SU-DHL-6 (cell line): ENCODE measurements around the gene ZIC3.

Experiments
- H2AFZ ChIP-seq: fragments of 200-600 bp; sonication (generic); 2 replicates; pipeline ENCODE4 v1.6.1; 2014; ENCODE audit warnings: low read depth, mild to moderate bottlenecking, moderate library complexity, mixed read lengths, antibody characterized with exemption, low read length; ENCODE audit not compliant: severe bottlenecking
- H3F3A ChIP-seq: fragments of 200-600 bp; shearing (Covaris generic); 2 replicates; pipeline ENCODE4 v1.6.0; 2016; ENCODE audit warnings: antibody characterized with exemption, mild to moderate bottlenecking; ENCODE audit not compliant: insufficient read depth
- H3K27ac ChIP-seq: fragments of 200-600 bp; sonication (generic); 2 replicates; pipeline ENCODE4 v1.5.1; 2016; ENCODE audit warnings: low read depth, mild to moderate bottlenecking, low read length, moderate library complexity, mixed read lengths
- H3K27me3 ChIP-seq: fragments of 200-600 bp; sonication (generic), shearing (Covaris generic); 2 replicates; pipeline ENCODE4 v1.6.0; 2014; ENCODE audit warnings: mild to moderate bottlenecking, low read length
- H3K36me3 ChIP-seq: fragments of 200-600 bp; sonication (generic); 2 replicates; pipeline ENCODE4 v1.6.1; 2014; ENCODE audit warnings: mild to moderate bottlenecking, low read length, mixed read lengths
- H3K4me2 ChIP-seq: fragments of 300-600, 200-600 bp; shearing (Covaris generic), sonication (generic); 2 replicates; pipeline ENCODE4 v1.6.0; 2014; ENCODE audit warnings: low read length, low read depth, mild to moderate bottlenecking; ENCODE audit not compliant: poor library complexity, severe bottlenecking
- H3K4me3 ChIP-seq: fragments of 200-600 bp; sonication (generic); 2 replicates; pipeline ENCODE4 v1.5.1; 2014; ENCODE audit warnings: antibody characterized with exemption, low read length, mild to moderate bottlenecking, mixed read lengths; ENCODE audit not compliant: insufficient read depth, poor library complexity, severe bottlenecking
- H3K79me2 ChIP-seq: fragments of 200-600 bp; sonication (generic); 2 replicates; pipeline ENCODE4 v1.6.1; 2014; ENCODE audit warnings: mild to moderate bottlenecking, low read length, moderate library complexity; ENCODE audit not compliant: insufficient read depth
- H3K9ac ChIP-seq: fragments of 200-600 bp; sonication (generic); 2 replicates; pipeline ENCODE4 v1.7.0; 2014; ENCODE audit warnings: mild to moderate bottlenecking, low read length
- H3K9me2 ChIP-seq: fragments of 200-600 bp; sonication (generic); replicated peaks from 2 replicates; pipeline ENCODE4 v1.6.1; 2014; ENCODE audit warnings: low read length; ENCODE audit not compliant: insufficient read depth
- H3K9me3 ChIP-seq: fragments of 200-600 bp; sonication (generic); 2 replicates; pipeline ENCODE4 v1.6.1; 2014; ENCODE audit warnings: low read length, mixed read lengths; ENCODE audit not compliant: insufficient read depth
- H4K20me1 ChIP-seq: fragments of 200-600 bp; sonication (generic); 2 replicates; pipeline ENCODE4 v1.6.1; 2014; ENCODE audit warnings: low read depth, mild to moderate bottlenecking, antibody characterized with exemption, low read length, moderate library complexity, mixed read lengths
- EZH2phosphoT487 ChIP-seq: fragments of 200-600 bp; sonication (generic), shearing (Covaris generic); conservative IDR thresholded peaks from 2 replicates; pipeline ENCODE4 v1.6.1; 2018; ENCODE audit warnings: mild to moderate bottlenecking, antibody characterized with exemption, low read length, moderate library complexity, mixed read lengths
- TF ChIP-seq, protein P1 (sequence below): fragments of 200-600 bp; sonication (generic); IDR thresholded peaks from one replicate; pipeline ENCODE4 v1.5.1; 2017; ENCODE audit warnings: antibody characterized with exemption, mild to moderate bottlenecking, low read length, moderate library complexity; ENCODE audit not compliant: insufficient read depth, poor library complexity, severe bottlenecking

The ZIC3 gene

DNA sequence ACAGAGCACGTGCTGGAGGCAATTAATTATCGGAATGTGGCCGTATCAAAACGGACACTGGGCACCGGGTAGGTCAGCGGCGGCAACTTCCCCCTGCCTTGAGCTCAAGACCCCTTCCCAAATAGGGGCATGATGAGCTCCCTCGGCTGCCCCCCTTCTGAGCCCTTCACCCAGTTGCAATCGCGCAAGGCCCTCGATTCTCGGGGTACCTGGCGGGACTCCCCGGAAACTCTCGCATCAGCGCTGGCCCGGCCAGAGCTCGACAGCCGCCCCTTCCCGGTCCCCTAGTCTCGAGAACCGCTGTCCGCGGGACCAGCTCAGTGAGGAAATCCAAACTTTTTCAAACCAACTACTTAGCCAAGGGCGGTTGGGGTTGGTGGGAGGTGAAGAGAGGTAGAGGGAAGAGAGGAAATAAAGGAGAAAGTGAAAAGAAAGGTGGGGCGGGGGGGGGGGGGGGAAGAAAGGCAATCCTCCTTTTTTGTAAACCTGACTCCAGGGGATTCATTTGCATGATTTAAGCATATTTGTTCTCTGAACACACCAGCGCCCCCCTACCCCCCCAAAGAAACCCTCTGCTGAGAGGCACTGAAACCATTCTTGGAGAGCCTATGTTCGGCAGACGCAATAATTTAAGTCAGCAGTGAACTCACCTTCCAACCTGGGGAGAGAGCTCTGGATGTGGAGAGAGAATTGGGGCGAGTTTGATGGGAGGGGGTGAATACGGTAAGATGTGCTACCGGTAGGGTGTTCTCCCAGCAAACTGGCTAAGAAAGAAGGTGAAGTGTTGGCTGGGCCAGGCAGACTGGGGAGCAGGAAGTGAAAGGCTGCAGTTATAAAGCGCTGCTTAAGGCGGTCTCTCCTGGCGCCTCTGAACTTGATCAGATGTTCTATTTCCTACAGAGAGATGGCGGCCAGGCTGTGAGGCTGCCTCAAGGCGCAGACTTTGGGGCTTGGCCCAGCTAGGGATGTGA is 2.0 kb upstream of the ZIC3 start:
- TF ChIP-seq, protein P1, sequence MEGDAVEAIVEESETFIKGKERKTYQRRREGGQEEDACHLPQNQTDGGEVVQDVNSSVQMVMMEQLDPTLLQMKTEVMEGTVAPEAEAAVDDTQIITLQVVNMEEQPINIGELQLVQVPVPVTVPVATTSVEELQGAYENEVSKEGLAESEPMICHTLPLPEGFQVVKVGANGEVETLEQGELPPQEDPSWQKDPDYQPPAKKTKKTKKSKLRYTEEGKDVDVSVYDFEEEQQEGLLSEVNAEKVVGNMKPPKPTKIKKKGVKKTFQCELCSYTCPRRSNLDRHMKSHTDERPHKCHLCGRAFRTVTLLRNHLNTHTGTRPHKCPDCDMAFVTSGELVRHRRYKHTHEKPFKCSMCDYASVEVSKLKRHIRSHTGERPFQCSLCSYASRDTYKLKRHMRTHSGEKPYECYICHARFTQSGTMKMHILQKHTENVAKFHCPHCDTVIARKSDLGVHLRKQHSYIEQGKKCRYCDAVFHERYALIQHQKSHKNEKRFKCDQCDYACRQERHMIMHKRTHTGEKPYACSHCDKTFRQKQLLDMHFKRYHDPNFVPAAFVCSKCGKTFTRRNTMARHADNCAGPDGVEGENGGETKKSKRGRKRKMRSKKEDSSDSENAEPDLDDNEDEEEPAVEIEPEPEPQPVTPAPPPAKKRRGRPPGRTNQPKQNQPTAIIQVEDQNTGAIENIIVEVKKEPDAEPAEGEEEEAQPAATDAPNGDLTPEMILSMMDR: no peak
- no peak for TF ChIP-seq EZH2phosphoT487
- Histone ChIP-seq H3K4me2 (no peak overlapping the region), H3K9me3 (no peaks in the 10 kb centered on the region), H3K27ac (no peak overlapping the region), H3K79me2 (no peaks in the 10 kb centered on the region), H3K4me3 (no peak overlapping the region), H3K36me3 (no peaks in the 10 kb centered on the region), H3K9ac (no peak overlapping the region), H3F3A (no peaks in the 10 kb centered on the region), H3K27me3 (no peaks in the 10 kb centered on the region), H2AFZ (no peak overlapping the region), H4K20me1 (no peaks in the 10 kb centered on the region), H3K9me2 (no peaks in the 10 kb centered on the region)

DNA sequence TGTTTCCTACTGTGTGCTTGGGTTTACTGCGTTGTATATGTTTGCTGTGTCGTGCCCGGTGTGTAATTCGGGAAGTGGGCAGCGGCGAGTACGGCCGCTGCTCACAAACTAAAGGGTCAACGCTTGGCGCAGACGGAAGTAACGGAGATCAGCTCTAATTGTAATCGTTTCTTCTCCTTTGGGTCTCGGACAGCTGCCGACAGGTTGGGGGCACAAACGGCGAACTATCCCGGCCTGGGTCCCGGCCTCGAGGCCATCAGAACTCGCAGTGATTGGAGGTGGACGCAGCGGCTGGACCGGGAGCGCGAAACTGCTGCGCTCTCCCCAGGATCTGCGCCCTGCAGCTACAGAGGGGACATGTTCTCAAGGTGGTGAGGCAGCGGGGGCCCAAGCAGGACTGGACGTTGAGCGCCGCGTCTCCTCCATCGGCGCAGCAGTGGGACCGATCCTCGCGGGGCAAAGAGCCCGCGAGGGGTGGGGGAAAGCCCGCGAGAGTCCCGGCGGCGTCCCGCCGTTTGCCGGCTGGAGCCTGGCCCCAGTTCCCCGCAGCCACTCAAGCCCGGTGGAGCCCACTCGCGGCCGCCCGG is 516 bp upstream of the ZIC3 start:
- TF ChIP-seq EZH2phosphoT487: no peak
- TF ChIP-seq, protein P1: no peak
- Histone ChIP-seq H2AFZ (no peak overlapping the region), H4K20me1 (no peaks in the 10 kb centered on the region), H3K9me2 (no peaks in the 10 kb centered on the region), H3K27me3 (no peaks in the 10 kb centered on the region), H3K9ac (no peak overlapping the region), H3K4me2 (no peak overlapping the region), H3F3A (no peaks in the 10 kb centered on the region), H3K27ac (no peak overlapping the region), H3K4me3 (no peak overlapping the region), H3K36me3 (no peaks in the 10 kb centered on the region), H3K79me2 (no peaks in the 10 kb centered on the region), H3K9me3 (no peaks in the 10 kb centered on the region)

DNA sequence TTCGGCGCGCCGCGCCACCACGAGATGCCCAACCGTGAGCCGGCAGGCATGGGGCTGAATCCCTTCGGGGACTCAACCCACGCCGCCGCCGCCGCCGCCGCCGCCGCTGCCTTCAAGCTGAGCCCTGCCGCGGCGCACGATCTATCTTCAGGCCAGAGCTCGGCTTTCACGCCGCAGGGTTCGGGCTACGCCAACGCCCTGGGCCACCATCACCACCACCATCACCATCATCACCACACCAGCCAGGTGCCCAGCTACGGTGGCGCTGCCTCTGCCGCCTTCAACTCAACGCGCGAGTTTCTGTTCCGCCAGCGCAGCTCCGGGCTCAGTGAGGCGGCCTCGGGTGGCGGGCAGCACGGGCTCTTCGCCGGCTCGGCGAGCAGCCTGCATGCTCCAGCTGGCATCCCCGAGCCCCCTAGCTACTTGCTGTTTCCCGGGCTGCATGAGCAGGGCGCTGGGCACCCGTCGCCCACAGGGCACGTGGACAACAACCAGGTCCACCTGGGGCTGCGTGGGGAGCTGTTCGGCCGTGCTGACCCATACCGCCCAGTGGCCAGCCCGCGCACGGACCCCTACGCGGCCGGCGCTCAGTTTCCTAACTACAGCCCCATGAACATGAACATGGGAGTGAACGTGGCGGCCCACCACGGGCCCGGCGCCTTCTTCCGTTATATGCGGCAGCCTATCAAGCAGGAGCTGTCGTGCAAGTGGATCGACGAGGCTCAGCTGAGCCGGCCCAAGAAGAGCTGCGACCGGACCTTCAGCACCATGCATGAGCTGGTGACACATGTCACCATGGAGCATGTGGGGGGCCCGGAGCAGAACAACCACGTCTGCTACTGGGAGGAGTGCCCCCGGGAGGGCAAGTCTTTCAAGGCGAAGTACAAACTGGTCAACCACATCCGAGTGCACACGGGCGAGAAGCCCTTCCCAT is 1.1 kb downstream of the ZIC3 start:
- Histone ChIP-seq H3K9me3 (no peaks in the 10 kb centered on the region), H3K36me3 (no peaks in the 10 kb centered on the region), H2AFZ (no peak overlapping the region), H3K4me2 (no peak overlapping the region), H3K27ac (no peak overlapping the region), H3K79me2 (no peaks in the 10 kb centered on the region), H3K27me3 (no peaks in the 10 kb centered on the region), H3K4me3 (no peak overlapping the region), H3K9ac (no peak overlapping the region), H4K20me1 (no peaks in the 10 kb centered on the region), H3K9me2 (no peaks in the 10 kb centered on the region), H3F3A (no peaks in the 10 kb centered on the region)
- TF ChIP-seq, protein P1: no peak
- no peak for TF ChIP-seq EZH2phosphoT487
